H9 (cell line): ENCODE data around the gene SLC11A1. TPM values are rescaled to one million over a fixed set of nuclear protein-coding genes. Genes with fewer than 3 reads are reported as not detected.

Source experiments
- DNase-seq: peaks from one replicate; pipeline ENCODE4 v3.0.0-alpha.2; 2017
- H2AFZ ChIP-seq: one replicate; pipeline ENCODE4 v1.6.1; 2013; ENCODE audit warnings: mild to moderate bottlenecking, low read length, control low read depth, moderate library complexity
- H2AK5ac ChIP-seq: 2 replicates; pipeline ENCODE4 v1.6.1; 2013; ENCODE audit warnings: low read length, control low read depth, mixed read lengths; ENCODE audit not compliant: insufficient read length
- H2BK120ac ChIP-seq: one replicate; pipeline ENCODE4 v1.6.1; 2013; ENCODE audit warnings: low read depth, mild to moderate bottlenecking, low read length, control low read depth, inconsistent platforms; ENCODE audit not compliant: poor library complexity, severe bottlenecking
- H2BK12ac ChIP-seq: 2 replicates; pipeline ENCODE4 v1.6.1; 2013; ENCODE audit warnings: low read length, control low read depth, mixed read lengths, low read depth; ENCODE audit not compliant: insufficient read length
- H2BK15ac ChIP-seq: 2 replicates; pipeline ENCODE4 v1.6.1; 2013; ENCODE audit warnings: low read depth, low read length, control low read depth
- H2BK20ac ChIP-seq: one replicate; pipeline ENCODE4 v1.6.1; 2013; ENCODE audit warnings: low read depth, mild to moderate bottlenecking, low read length, control low read depth, inconsistent platforms; ENCODE audit not compliant: poor library complexity, severe bottlenecking
- H2BK5ac ChIP-seq: 2 replicates; pipeline ENCODE4 v1.6.1; 2013; ENCODE audit warnings: low read length, control low read depth, mixed read lengths; ENCODE audit not compliant: insufficient read length
- H3K14ac ChIP-seq: 2 replicates; pipeline ENCODE4 v1.6.1; 2013; ENCODE audit warnings: low read length, control low read depth; ENCODE audit not compliant: insufficient read depth
- H3K18ac ChIP-seq: 2 replicates; pipeline ENCODE4 v1.6.1; 2013; ENCODE audit warnings: low read depth, mild to moderate bottlenecking, mixed read lengths, low read length, control low read depth; ENCODE audit not compliant: insufficient read length
- H3K23ac ChIP-seq: 2 replicates; pipeline ENCODE4 v1.6.1; 2013; ENCODE audit warnings: low read length, control low read depth, mixed read lengths, low read depth; ENCODE audit not compliant: insufficient read length
- H3K23me2 ChIP-seq: 2 replicates; pipeline ENCODE4 v1.6.1; 2013; ENCODE audit warnings: low read depth, mild to moderate bottlenecking, mixed read lengths, low read length, control low read depth; ENCODE audit not compliant: insufficient read length, poor library complexity, severe bottlenecking
- H3K27ac ChIP-seq: 2 replicates; pipeline ENCODE4 v1.5.1; 2013; ENCODE audit warnings: low read length, control low read depth, mixed read lengths, low read depth; ENCODE audit not compliant: insufficient read length
- H3K27me3 ChIP-seq: 2 replicates; pipeline ENCODE4 v1.6.1; 2013; ENCODE audit warnings: low read length, control low read depth, inconsistent platforms; ENCODE audit not compliant: insufficient read depth
- H3K4ac ChIP-seq: 2 replicates; pipeline ENCODE4 v1.6.1; 2013; ENCODE audit warnings: low read depth, mild to moderate bottlenecking, control low read depth, inconsistent platforms, low read length, moderate library complexity
- H3K4me1 ChIP-seq: 2 replicates; pipeline ENCODE4 v1.6.1; 2013; ENCODE audit warnings: low read length, control low read depth, inconsistent platforms; ENCODE audit not compliant: insufficient read depth
- H3K4me2 ChIP-seq: 2 replicates; pipeline ENCODE4 v1.6.1; 2013; ENCODE audit warnings: low read length, control low read depth, mixed read lengths; ENCODE audit not compliant: insufficient read length, insufficient read depth
- H3K56ac ChIP-seq: 2 replicates; pipeline ENCODE4 v1.6.1; 2013; ENCODE audit warnings: low read depth, mild to moderate bottlenecking, mixed read lengths, low read length, control low read depth; ENCODE audit not compliant: insufficient read length
- H3K79me1 ChIP-seq: 2 replicates; pipeline ENCODE4 v1.6.1; 2013; ENCODE audit warnings: low read depth, mild to moderate bottlenecking, moderate library complexity, low read length, control low read depth, inconsistent platforms; ENCODE audit not compliant: insufficient read depth, poor library complexity, severe bottlenecking
- H3K79me2 ChIP-seq: 2 replicates; pipeline ENCODE4 v1.6.1; 2013; ENCODE audit warnings: low read length, control low read depth, inconsistent platforms; ENCODE audit not compliant: insufficient read depth
- H3K9ac ChIP-seq: 2 replicates; pipeline ENCODE4 v1.6.1; 2013; ENCODE audit warnings: low read length, control low read depth, mixed read lengths; ENCODE audit not compliant: insufficient read length; ENCODE audit errors: extremely low read depth
- H3K9me3 ChIP-seq: one replicate; pipeline ENCODE4 v1.6.1; 2013; ENCODE audit warnings: low read depth, low read length, inconsistent platforms; ENCODE audit not compliant: control insufficient read depth
- H3T11ph ChIP-seq: one replicate; pipeline ENCODE4 v1.6.1; 2013; ENCODE audit warnings: mild to moderate bottlenecking, low read length, control low read depth, inconsistent platforms
- H4K20me1 ChIP-seq: one replicate; pipeline ENCODE4 v1.6.1; 2013; ENCODE audit not compliant: control insufficient read depth, insufficient read length, insufficient read depth
- H4K5ac ChIP-seq: 2 replicates; pipeline ENCODE4 v1.6.1; 2013; ENCODE audit warnings: low read depth, mild to moderate bottlenecking, mixed read lengths, low read length, control low read depth; ENCODE audit not compliant: insufficient read length
- H4K8ac ChIP-seq: replicated peaks from 2 replicates; pipeline ENCODE4 v1.6.1; 2013; ENCODE audit warnings: low read length, control low read depth, mixed read lengths, low read depth; ENCODE audit not compliant: insufficient read length
- H4K91ac ChIP-seq: 2 replicates; pipeline ENCODE4 v1.6.1; 2013; ENCODE audit warnings: low read depth, mild to moderate bottlenecking, moderate library complexity, mixed read lengths, low read length, control low read depth; ENCODE audit not compliant: insufficient read length
- H3K27ac Mint-ChIP-seq, 3 experiments: 2 replicates in 2 of 3; 3 replicates in 1 of 3; pipeline ENCODE4 v1.8.0; 2020 to 2021; ENCODE audit warnings: mixed read lengths in 3 of 3, mild to moderate bottlenecking in 1 of 3, moderate library complexity in 1 of 3
- H3K27me3 Mint-ChIP-seq: 2 replicates; pipeline ENCODE4 v1.8.0; 2021; ENCODE audit warnings: low read depth, mild to moderate bottlenecking, moderate library complexity, mixed read lengths
- H3K36me3 Mint-ChIP-seq, 3 experiments: 2 replicates in 2 of 3; 3 replicates in 1 of 3; pipeline ENCODE4 v1.8.0; 2020 to 2021; ENCODE audit warnings: low read depth in 3 of 3, mixed read lengths in 3 of 3; ENCODE audit not compliant: insufficient read depth in 1 of 3
- H3K4me1 Mint-ChIP-seq, 2 experiments: 2 replicates each; pipeline ENCODE4 v1.8.0; 2020; ENCODE audit warnings: mixed read lengths in 2 of 2
- H3K4me3 Mint-ChIP-seq, 2 experiments: 2 replicates in 1 of 2; 3 replicates in 1 of 2; pipeline ENCODE4 v1.8.0; 2020 to 2021; ENCODE audit warnings: mild to moderate bottlenecking in 2 of 2, mixed read lengths in 2 of 2, moderate library complexity in 1 of 2
- H3K9me3 Mint-ChIP-seq, 2 experiments: 2 replicates in 1 of 2; 3 replicates in 1 of 2; pipeline ENCODE4 v1.8.0; 2020; ENCODE audit warnings: mild to moderate bottlenecking in 2 of 2, mixed read lengths in 2 of 2, moderate library complexity in 1 of 2
- WGBS: extraction: QIAGEN DNeasy Blood & Tissue Kit; methylation state at CpG from one replicate; pipeline ENCODE4 v1.1.7; 2013; ENCODE audit warnings: missing lambda C conversion rate, low lambda C conversion rate, mixed read lengths; ENCODE audit not compliant: insufficient read length; ENCODE audit errors: extremely low coverage; 5-methylcytosine and 5-hydroxymethylcytosine counted together
- total RNA-seq: library from RNA; stranded (reverse); gene quantifications from 2 replicates; pipeline ENCODE4 v1.2.1, GENCODE V29; 2021
- TF ChIP-seq, protein P1 (sequence below): fragments of 200-600 bp; sonication (generic); conservative IDR thresholded peaks from 3 replicates; pipeline ENCODE4 v1.8.0; 2021; ENCODE audit warnings: antibody characterized with exemption, mild to moderate bottlenecking

SLC11A1 gene
- total RNA-seq, 1 experiment from 2014 or later: 0.11 TPM

DNA sequence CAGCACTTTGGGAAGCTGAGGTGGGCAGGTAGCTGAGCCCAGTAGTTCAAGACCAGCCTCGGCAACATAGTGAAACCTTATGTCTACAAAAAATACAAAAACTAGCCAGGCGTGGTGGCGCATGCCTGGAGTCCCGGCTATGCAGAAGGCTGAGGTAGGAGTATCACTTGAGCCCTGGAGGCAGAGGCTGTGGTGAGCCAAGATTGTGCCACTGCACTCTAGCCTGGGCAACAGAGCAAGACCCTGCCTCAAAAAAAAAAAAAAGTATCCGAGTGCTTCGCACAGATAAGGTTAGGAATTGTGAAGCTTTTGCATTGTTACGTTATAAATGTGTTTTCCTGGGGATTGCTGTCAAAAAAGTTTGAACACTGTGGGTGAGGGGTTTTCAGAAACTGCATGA is 21.7 kb downstream of the SLC11A1 start:
- no peak overlapping the region for H2BK20ac ChIP-seq
- Mint-ChIP-seq H3K27ac (no peak overlapping the region), H3K9me3 (no peaks in the 10 kb centered on the region), H3K27me3 (peaks cover 5% of the 10 kb centered on the region), H3K4me3 (peak overlapping the region in 1 of 2 experiments; percentile 59; a peak in 1 of 5 replicates), H3K4me1 (peaks cover 19 to 26% of the 10 kb centered on the region in 2 experiments), H3K36me3 (peaks cover 4 to 25% (median 22%) of the 10 kb centered on the region in 3 experiments; a peak in 6 of 7 replicates)
- no peak overlapping the region for H2BK15ac ChIP-seq
- no peak overlapping the region for H3K4ac ChIP-seq
- H3K79me1 ChIP-seq: no peaks in the 10 kb centered on the region
- H2BK120ac ChIP-seq: no peak overlapping the region
- H2AK5ac ChIP-seq: no peak overlapping the region
- H3K27me3 ChIP-seq: peaks cover 3% of the 10 kb centered on the region; the same call in 1 of the 2 replicates
- H4K91ac ChIP-seq: no peak overlapping the region
- no peak overlapping the region for H4K8ac ChIP-seq
- no peak overlapping the region for H2AFZ ChIP-seq
- no peak overlapping the region for H2BK12ac ChIP-seq
- no peak overlapping the region for H3K14ac ChIP-seq
- H3K27ac ChIP-seq: no peak overlapping the region
- H4K5ac ChIP-seq: no peak overlapping the region
- H3K79me2 ChIP-seq: no peaks in the 10 kb centered on the region
- no peak overlapping the region for H3T11ph ChIP-seq
- no peak overlapping the region for H2BK5ac ChIP-seq
- no peak for DNase-seq
- no peak overlapping the region for H3K4me2 ChIP-seq
- peaks cover 4% of the 10 kb centered on the region; the same call in 1 of the 2 replicates for H3K4me1 ChIP-seq
- no peak overlapping the region for H3K56ac ChIP-seq
- H3K23me2 ChIP-seq: peaks cover 21% of the 10 kb centered on the region
- H3K18ac ChIP-seq: no peak overlapping the region
- H4K20me1 ChIP-seq: no peaks in the 10 kb centered on the region
- WGBS: no CpG with 5 or more reads among the region's 7 CpGs
- TF ChIP-seq, protein P1, sequence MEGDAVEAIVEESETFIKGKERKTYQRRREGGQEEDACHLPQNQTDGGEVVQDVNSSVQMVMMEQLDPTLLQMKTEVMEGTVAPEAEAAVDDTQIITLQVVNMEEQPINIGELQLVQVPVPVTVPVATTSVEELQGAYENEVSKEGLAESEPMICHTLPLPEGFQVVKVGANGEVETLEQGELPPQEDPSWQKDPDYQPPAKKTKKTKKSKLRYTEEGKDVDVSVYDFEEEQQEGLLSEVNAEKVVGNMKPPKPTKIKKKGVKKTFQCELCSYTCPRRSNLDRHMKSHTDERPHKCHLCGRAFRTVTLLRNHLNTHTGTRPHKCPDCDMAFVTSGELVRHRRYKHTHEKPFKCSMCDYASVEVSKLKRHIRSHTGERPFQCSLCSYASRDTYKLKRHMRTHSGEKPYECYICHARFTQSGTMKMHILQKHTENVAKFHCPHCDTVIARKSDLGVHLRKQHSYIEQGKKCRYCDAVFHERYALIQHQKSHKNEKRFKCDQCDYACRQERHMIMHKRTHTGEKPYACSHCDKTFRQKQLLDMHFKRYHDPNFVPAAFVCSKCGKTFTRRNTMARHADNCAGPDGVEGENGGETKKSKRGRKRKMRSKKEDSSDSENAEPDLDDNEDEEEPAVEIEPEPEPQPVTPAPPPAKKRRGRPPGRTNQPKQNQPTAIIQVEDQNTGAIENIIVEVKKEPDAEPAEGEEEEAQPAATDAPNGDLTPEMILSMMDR: no peak
- H3K9ac ChIP-seq: no peak overlapping the region
- no peaks in the 10 kb centered on the region for H3K9me3 ChIP-seq
- H3K23ac ChIP-seq: no peak overlapping the region
